RPMI8226 (cell line): ENCODE results near the gene TGM5.
"Not testable (repeated sequence)": the region's sequence is repeated elsewhere in the genome, so short reads cannot be mapped to it uniquely, and the experiment has no call there.

ENCODE experiments used
- DNase-seq: peaks from one replicate; pipeline ENCODE4 v3.0.0-alpha.2; 2015

Gene TGM5

GRCh38 chr15:43275740-43276562 lies 9.2 kb upstream of the TGM5 start:
- no peak for DNase-seq

- peak; percentile 49 for DNase-seq
These were observed 7.4 kb upstream of the TGM5 start for GRCh38 chr15:43274136-43274535.

GRCh38 chr15:43273243-43273642 lies 6.5 kb upstream of the TGM5 start:
- DNase-seq = no peak

- DNase-seq = not testable (repeated sequence)
These were observed 5.2 kb upstream of the TGM5 start for GRCh38 chr15:43271908-43272307.

- DNase-seq = peak; percentile 71
These were observed 4.1 kb upstream of the TGM5 start for GRCh38 chr15:43270676-43271306.

- DNase-seq = no peak
These were observed 3.5 kb upstream of the TGM5 start for GRCh38 chr15:43270113-43270665.

GRCh38 chr15:43268111-43269105 lies 1.7 kb upstream of the TGM5 start:
- no peak for DNase-seq

- no peak for DNase-seq
These were observed 711 bp upstream of the TGM5 start for GRCh38 chr15:43267439-43267838.

GRCh38 chr15:43266386-43266785 lies 342 bp downstream of the TGM5 start:
- no peak for DNase-seq

- no peak for DNase-seq
These were observed 6.6 kb downstream of the TGM5 start for GRCh38 chr15:43260011-43260615.

GRCh38 chr15:43258781-43259180 lies 7.9 kb downstream of the TGM5 start:
- DNase-seq = no peak

- DNase-seq = no peak
These were observed 10.4 kb downstream of the TGM5 start for GRCh38 chr15:43256341-43256740.

- DNase-seq = no peak
These were observed 11.4 kb downstream of the TGM5 start for GRCh38 chr15:43255376-43255775.

GRCh38 chr15:43253431-43254403 lies 13.0 kb downstream of the TGM5 start:
- DNase-seq = peak; percentile 84

GRCh38 chr15:43251871-43252250 lies 14.9 kb downstream of the TGM5 start:
- DNase-seq = no peak

GRCh38 chr15:43251185-43251870 lies 15.4 kb downstream of the TGM5 start:
- DNase-seq = no peak

GRCh38 chr15:43250785-43251184 lies 15.9 kb downstream of the TGM5 start:
- no peak for DNase-seq

- DNase-seq = no peak
These were observed 17.0 kb downstream of the TGM5 start for GRCh38 chr15:43249699-43250203.

GRCh38 chr15:43249236-43249635 lies 17.5 kb downstream of the TGM5 start:
- DNase-seq = no peak

- no peak for DNase-seq
These were observed 20.4 kb downstream of the TGM5 start for GRCh38 chr15:43246261-43246774.
